ENCODE data around the gene RBM4. TPM values are rescaled to one million over a fixed set of nuclear protein-coding genes. Genes with fewer than 3 reads are reported as not detected.
"Not testable (repeated sequence)": the region's sequence is repeated elsewhere in the genome, so short reads cannot be mapped to it uniquely, and the experiment has no call there.

The RBM4 gene
- polyA plus RNA-seq, 3 donors from 2014 or later: 251 to 308 (median 255) TPM

DNA sequence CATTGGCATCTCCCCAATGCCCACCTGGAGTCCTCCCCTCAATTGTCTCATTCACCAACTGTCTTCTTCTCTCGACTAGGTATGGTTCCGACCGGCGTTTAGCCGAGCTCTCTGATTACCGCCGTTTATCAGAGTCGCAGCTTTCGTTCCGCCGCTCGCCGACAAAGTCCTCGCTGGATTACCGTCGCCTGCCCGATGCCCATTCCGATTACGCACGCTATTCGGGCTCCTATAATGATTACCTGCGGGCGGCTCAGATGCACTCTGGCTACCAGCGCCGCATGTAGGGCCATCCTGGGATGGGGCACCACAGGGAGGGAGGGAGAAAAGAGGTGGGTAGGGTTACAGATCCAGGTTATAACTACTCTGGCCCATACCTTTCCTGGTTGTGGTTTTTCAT, 12.1 kb upstream of the RBM4 start:
- peak overlapping the region in 1 of 6 donors; percentile 71 for H3K27ac Mint-ChIP-seq
- H3K4me3 Mint-ChIP-seq: no peak overlapping the region
- H3K36me3 Mint-ChIP-seq: peaks cover 4 to 39% (median 7%) of the 10 kb centered on the region in 3 donors

DNA sequence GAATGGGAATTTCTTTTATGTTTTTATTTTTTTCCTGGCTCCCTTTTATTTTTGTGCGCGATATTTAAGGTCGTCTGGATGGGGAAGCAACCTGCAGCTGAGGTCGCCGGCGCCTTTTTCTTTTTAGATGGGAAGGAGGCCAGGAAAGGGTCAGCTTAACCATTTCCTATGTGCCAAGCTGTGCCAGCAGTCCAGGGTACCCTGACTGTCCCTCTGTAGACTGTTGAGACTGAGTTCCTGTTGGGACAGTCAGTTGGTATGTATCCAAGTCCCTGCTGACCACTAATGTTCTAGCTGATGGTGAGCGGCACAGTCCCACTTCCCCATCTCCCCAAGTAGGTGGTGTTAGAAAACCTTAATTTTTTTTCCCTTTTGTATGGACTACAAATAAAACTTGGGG, 11.6 kb upstream of the RBM4 start:
- Mint-ChIP-seq H3K4me3 (no peak overlapping the region), H3K36me3 (peaks cover 4 to 39% (median 7%) of the 10 kb centered on the region in 3 donors), H3K4me1 (peaks cover 54 to 61% of the 10 kb centered on the region in 2 donors), H3K27me3 (ENCODE audit: low read depth in 3 of 3) (peaks cover 7 to 23% (median 10%) of the 10 kb centered on the region in 3 donors), H3K9me3 (no peaks in the 10 kb centered on the region), H3K27ac (no peak overlapping the region)
- DNase-seq: no peak

More for the DNA sequence above, 12.1 kb upstream of the RBM4 start:
- H3K9me3 Mint-ChIP-seq: no peaks in the 10 kb centered on the region
- H3K4me1 Mint-ChIP-seq: peaks cover 58 to 63% of the 10 kb centered on the region in 2 donors
- no peak for DNase-seq
- H3K27me3 Mint-ChIP-seq (ENCODE audit: low read depth in 3 of 3): peaks cover 7 to 24% (median 10%) of the 10 kb centered on the region in 3 donors

DNA sequence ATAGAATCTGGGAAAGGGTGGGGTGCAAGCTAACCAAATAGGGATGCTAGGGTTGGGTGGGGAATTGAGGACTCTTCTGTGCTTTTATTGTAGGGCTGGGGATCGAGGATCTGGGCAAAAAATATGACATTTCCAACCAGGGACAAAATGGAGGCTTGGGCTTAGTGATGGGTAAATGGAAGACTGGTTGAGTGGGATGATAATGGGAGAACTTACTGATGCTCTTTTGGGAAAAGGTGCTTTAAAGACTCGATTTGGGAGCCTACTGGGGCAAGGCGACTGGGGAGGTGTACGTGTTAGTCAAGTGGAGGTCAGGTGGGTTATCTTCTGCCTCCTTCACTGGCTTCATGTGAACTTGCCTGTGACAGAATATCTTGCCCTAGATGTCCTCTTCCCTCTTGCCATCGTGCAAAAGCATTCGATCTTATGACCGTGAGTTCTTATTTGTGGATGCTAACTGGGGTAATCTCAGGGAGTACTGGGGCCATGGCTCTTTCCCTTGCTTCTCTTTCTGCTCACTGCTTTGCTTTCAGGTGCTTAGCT, 10.4 kb upstream of the RBM4 start:
- Mint-ChIP-seq H3K27me3 (ENCODE audit: low read depth in 3 of 3) (peaks cover 7 to 23% (median 12%) of the 10 kb centered on the region in 3 donors), H3K9me3 (no peaks in the 10 kb centered on the region), H3K27ac (peak overlapping the region; percentile 11 to 46 (median 30)), H3K4me1 (peaks cover 46 to 54% of the 10 kb centered on the region in 2 donors), H3K4me3 (no peak overlapping the region), H3K36me3 (peaks cover 4 to 39% (median 7%) of the 10 kb centered on the region in 3 donors)
- no peak for DNase-seq

DNA sequence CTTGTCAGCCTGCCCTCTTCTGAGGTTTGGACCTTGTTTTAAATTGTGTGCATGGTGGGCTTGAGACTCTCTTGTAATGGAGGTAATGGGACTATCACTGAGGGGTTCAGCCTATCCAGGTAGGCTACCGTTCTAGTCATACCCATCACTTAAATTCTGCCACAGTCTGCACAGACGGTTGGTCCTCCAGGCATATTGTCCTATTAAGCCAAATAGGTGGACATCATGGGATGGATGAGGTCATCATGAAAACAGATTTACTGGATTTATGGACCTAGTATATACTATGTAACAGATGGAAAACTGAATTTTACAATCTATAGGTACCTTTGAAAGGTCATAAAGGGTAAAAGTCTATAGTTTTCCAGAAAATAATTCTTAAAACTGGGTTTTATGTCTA, 9.1 kb upstream of the RBM4 start:
- no peak for DNase-seq
- Mint-ChIP-seq H3K36me3 (peaks cover 4 to 33% (median 4%) of the 10 kb centered on the region in 3 donors), H3K27me3 (ENCODE audit: low read depth in 3 of 3) (peaks cover 7 to 15% (median 12%) of the 10 kb centered on the region in 3 donors), H3K4me1 (peaks cover 37 to 45% of the 10 kb centered on the region in 2 donors), H3K4me3 (no peak overlapping the region), H3K9me3 (no peaks in the 10 kb centered on the region), H3K27ac (peak overlapping the region in 1 of 6 donors; percentile 37)

DNA sequence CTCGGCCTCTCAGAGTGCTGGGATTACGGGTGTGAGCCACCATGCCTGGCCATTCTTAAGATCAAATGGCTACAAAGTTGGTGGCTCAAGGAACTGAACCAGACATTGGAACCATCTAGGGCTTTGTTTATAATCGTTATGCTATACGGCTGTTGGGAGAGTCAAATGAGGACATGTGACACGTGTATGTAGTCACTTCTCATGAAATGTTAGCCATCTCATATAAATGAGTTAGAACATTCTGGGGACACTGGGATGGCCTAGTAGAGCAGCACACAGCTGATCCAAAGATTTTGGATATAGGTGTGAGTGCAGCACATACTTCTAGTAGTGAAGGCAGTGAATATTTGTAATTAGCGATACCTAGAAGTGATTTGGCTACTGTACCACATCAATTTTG, 6.6 kb upstream of the RBM4 start:
- peaks cover 0 to 23% (median 4%) of the 10 kb centered on the region in 3 donors for H3K36me3 Mint-ChIP-seq
- H3K4me1 Mint-ChIP-seq: peaks cover 38 to 59% of the 10 kb centered on the region in 2 donors
- H3K27me3 Mint-ChIP-seq (ENCODE audit: low read depth in 3 of 3): peaks cover 6 to 14% (median 10%) of the 10 kb centered on the region in 3 donors
- no peak for DNase-seq
- no peak overlapping the region for H3K4me3 Mint-ChIP-seq
- H3K9me3 Mint-ChIP-seq: no peaks in the 10 kb centered on the region
- H3K27ac Mint-ChIP-seq: peak overlapping the region in 4 of 6 donors; percentile 6 to 53 (median 21)

DNA sequence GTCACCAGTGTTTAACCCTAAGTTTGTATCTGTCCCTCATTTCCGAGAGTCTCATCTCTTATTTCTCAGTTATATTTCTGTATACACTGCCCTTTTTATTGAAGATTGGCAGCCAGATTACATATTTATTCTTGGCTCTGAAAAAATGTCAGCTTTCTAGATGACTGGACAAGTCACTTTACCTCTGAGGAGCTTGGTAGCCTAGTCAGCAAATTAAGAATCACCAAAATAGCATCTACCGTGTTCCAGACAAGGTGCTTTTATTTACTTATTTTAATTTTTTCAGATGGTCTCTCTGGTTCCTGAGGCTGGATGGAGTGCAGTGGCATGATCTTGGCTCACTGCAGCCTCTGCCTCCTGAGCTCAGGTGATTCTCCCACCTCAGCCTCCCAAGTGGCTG, 5.6 kb upstream of the RBM4 start:
- Mint-ChIP-seq H3K27me3 (ENCODE audit: low read depth in 3 of 3) (peaks cover 10 to 15% (median 14%) of the 10 kb centered on the region in 3 donors), H3K9me3 (no peaks in the 10 kb centered on the region), H3K4me1 (peaks cover 39 to 59% of the 10 kb centered on the region in 2 donors), H3K4me3 (no peak overlapping the region), H3K27ac (no peak overlapping the region), H3K36me3 (peaks cover 0 to 15% (median 2%) of the 10 kb centered on the region in 3 donors)
- DNase-seq: no peak

DNA sequence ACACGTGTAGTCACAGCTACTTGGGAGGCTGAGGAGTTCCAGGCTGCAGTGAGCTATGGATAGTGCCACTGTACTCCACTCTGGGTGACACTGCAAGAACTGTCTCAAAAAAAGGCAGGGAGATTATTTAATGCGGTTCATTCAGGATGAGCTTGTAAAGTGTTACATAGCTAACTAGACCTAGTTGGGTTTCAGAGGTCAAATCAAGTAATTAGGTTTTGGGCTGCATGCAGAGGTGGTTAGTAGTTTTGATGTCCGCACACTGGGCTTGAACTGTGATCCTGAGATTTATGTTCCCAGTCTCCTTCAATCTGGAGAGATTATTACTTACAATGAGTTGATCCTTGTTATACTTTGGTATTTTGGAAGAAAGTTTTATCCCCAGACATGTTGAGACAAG, 2.1 kb upstream of the RBM4 start:
- H3K4me1 Mint-ChIP-seq: peaks cover 51 to 63% of the 10 kb centered on the region in 2 donors
- DNase-seq: no peak
- H3K27ac Mint-ChIP-seq: peak overlapping the region; percentile 26 to 73 (median 58)
- peak overlapping the region in 2 of 5 donors; percentile 30 to 63 for H3K4me3 Mint-ChIP-seq
- H3K36me3 Mint-ChIP-seq: peaks cover 4 to 18% (median 16%) of the 10 kb centered on the region in 3 donors
- no peaks in the 10 kb centered on the region for H3K9me3 Mint-ChIP-seq
- peaks cover 14 to 30% (median 25%) of the 10 kb centered on the region in 3 donors for H3K27me3 Mint-ChIP-seq (ENCODE audit: low read depth in 3 of 3)

DNA sequence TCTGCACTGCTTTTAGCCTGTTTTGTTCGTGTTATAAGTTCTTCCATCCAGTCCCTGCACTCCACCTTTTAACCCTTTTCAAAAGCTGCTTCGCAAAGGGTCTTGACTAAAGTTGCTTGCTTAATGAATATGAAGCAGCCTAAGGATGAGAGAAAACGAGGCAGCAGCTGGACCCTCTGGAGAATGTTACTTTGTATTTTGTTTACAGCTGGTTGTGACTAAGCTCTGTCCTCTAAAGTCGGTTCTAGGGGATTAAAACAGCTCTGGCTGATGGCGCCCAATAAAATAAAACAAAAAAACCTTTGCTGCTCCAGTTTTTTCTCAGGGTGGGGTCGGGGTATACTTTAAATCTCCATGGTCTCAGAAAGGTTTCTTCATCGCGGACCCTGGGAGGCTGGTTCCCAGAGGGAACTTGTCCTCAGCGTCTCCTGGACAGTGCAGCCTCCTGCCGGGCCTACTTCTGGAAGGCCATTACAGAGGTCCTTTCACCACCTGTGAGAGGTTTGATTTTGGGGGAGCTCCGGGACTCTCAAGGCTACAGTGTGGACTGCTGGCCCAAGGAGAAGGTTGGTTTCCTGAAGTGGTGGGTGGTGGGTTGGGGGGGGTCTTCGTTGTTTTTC, 836 bp upstream of the RBM4 start:
- Mint-ChIP-seq H3K4me3 (peak overlapping the region; percentile 97 to 99 (median 98)), H3K27me3 (ENCODE audit: low read depth in 3 of 3) (peaks cover 12 to 30% (median 23%) of the 10 kb centered on the region in 3 donors), H3K9me3 (no peaks in the 10 kb centered on the region), H3K27ac (peak overlapping the region; percentile 92 to 98 (median 96)), H3K36me3 (peaks cover 4 to 27% (median 19%) of the 10 kb centered on the region in 3 donors), H3K4me1 (peaks cover 58 to 66% of the 10 kb centered on the region in 2 donors)
- DNase-seq: no peak

DNA sequence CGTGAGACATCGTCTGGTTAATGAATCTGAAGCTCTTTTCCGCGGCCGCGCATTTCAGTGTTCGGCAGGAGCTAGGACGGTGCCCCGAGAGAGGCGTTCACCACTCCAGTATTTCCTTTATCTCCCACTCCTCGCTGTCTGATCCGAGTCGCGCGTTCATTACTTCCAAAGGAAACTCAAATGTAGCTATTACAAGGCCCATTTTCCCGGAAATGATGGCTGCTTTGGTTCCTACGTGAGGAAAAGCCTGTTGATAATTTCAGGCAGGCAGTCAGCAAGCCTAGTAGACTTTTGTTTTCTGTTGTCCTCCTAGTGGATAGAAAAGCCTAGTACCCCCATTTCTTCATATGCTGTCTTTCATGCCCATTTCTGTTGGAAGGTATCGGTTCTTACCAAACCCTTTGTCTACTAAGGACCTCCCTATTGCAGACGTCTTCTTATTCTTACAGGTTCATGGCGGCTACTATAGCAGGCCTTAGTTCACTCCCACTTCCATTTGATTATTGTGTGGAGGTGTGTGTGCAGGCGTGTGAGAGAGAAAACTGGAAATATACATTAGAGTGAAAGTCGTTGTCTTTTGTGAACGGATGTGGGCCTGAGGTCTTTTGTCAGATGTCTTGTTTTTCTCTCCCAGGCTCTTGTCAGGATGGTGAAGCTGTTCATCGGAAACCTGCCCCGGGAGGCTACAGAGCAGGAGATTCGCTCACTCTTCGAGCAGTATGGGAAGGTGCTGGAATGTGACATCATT, 737 bp downstream of the RBM4 start:
- Mint-ChIP-seq H3K4me1 (peaks cover 74 to 81% of the 10 kb centered on the region in 2 donors), H3K27ac (peak overlapping the region; percentile 95 to 98 (median 96)), H3K27me3 (ENCODE audit: low read depth in 3 of 3) (peaks cover 15 to 30% (median 23%) of the 10 kb centered on the region in 3 donors), H3K4me3 (peak overlapping the region; percentile 97 to 99 (median 98)), H3K9me3 (no peaks in the 10 kb centered on the region), H3K36me3 (peaks cover 13 to 39% (median 29%) of the 10 kb centered on the region in 3 donors)
- peak; percentile 47 to 51 (median 48) for DNase-seq

DNA sequence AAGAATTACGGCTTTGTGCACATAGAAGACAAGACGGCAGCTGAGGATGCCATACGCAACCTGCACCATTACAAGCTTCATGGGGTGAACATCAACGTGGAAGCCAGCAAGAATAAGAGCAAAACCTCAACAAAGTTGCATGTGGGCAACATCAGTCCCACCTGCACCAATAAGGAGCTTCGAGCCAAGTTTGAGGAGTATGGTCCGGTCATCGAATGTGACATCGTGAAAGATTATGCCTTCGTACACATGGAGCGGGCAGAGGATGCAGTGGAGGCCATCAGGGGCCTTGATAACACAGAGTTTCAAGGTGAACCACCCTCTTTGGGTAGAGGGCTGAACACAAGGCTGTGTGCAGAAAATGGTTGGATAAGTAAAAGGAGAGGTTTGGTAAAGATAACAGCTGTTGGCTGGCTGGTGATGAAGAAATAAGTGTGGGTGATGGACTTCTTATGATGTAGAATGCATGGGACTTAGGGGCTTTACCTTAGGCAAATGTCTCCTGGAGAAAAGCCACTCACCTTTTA, 1.4 kb downstream of the RBM4 start:
- H3K4me1 Mint-ChIP-seq: peaks cover 76 to 81% of the 10 kb centered on the region in 2 donors
- peaks cover 13 to 43% (median 34%) of the 10 kb centered on the region in 3 donors for H3K36me3 Mint-ChIP-seq
- H3K27me3 Mint-ChIP-seq (ENCODE audit: low read depth in 3 of 3): peaks cover 15 to 28% (median 23%) of the 10 kb centered on the region in 3 donors
- not testable (repeated sequence) for H3K9me3 Mint-ChIP-seq, DNase-seq
- H3K27ac Mint-ChIP-seq: peak overlapping the region; percentile 95 to 98 (median 96)
- H3K4me3 Mint-ChIP-seq: peak overlapping the region; percentile 97 to 99 (median 98)

DNA sequence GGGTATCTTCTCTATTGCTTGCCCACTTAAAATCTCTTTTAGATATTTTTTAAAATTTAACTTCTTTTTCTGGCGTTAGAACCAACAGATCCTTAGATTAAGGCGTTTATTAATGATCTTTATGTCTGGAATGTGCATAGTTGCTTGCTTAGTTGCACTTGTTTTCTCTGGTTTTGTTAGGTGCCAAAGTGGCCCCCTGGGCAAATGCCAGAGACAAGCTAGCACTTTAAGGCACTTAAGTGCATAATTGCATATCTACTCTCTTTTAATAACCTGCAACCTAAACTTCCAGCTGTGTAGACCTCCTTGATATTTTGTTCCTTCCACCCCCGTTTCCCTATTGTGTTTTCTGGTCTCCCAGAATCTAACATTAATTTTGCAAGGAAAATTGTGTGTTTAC, 3.3 kb downstream of the RBM4 start:
- H3K27ac Mint-ChIP-seq: peak overlapping the region in 5 of 6 donors; percentile 38 to 83 (median 48)
- H3K36me3 Mint-ChIP-seq: peaks cover 17 to 58% (median 52%) of the 10 kb centered on the region in 3 donors
- no peak for DNase-seq
- H3K9me3 Mint-ChIP-seq: no peaks in the 10 kb centered on the region
- H3K4me3 Mint-ChIP-seq: peak overlapping the region; percentile 44 to 98 (median 66)
- H3K4me1 Mint-ChIP-seq: peaks cover 89 to 93% of the 10 kb centered on the region in 2 donors
- peaks cover 15 to 27% (median 21%) of the 10 kb centered on the region in 3 donors for H3K27me3 Mint-ChIP-seq (ENCODE audit: low read depth in 3 of 3)

DNA sequence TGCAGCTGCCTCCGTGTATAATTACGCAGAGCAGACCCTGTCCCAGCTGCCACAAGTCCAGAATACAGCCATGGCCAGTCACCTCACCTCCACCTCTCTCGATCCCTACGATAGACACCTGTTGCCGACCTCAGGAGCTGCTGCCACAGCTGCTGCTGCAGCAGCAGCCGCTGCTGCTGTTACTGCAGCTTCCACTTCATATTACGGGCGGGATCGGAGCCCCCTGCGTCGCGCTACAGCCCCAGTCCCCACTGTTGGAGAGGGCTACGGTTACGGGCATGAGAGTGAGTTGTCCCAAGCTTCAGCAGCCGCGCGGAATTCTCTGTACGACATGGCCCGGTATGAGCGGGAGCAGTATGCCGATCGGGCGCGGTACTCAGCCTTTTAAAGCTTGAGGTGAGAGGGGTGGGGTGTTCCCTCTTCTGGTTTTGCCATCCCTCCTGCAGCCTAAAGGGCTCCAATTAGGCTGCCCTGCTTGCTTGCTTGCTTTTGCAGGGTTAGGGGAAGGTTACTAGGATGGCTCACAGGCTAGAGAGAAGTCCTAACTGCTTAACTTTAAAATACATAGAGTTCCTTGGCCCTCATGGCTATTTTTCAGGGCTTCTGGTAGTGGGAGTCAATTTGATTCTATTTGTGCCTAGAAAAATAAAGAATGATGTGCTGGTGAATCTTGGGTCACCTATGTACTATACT, 5.4 kb downstream of the RBM4 start:
- Mint-ChIP-seq H3K4me3 (peak overlapping the region in 3 of 5 donors; percentile 32 to 98 (median 38)), H3K9me3 (no peaks in the 10 kb centered on the region), H3K27me3 (ENCODE audit: low read depth in 3 of 3) (peaks cover 7 to 10% (median 8%) of the 10 kb centered on the region in 3 donors), H3K27ac (peak overlapping the region in 1 of 6 donors; percentile 42), H3K36me3 (peaks cover 22 to 66% (median 65%) of the 10 kb centered on the region in 3 donors), H3K4me1 (peaks cover 85 to 95% of the 10 kb centered on the region in 2 donors)
- DNase-seq: no peak

DNA sequence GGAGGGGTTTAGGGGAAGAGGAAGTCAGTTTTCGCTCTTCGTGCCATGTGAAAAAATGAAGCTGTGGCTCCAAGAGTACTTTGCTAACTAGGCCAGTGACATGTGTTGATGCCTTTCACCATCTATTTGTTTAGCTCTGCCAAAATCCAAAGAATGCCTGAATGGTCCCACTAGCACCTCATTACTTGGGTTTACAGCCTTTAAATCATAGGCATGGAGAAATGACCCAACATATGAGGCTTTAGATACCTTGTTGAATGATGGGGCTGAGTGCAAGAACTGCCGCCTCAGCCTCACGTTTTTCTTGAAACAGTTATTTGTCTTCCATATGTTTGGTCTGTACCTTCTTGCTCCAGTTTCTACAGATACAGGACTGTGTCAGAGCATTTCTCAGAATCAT, 8.3 kb downstream of the RBM4 start:
- no peak for DNase-seq
- Mint-ChIP-seq H3K9me3 (no peaks in the 10 kb centered on the region), H3K27ac (peak overlapping the region in 3 of 6 donors; percentile 18 to 58 (median 57)), H3K4me3 (peak overlapping the region in 1 of 5 donors; percentile 1), H3K27me3 (ENCODE audit: low read depth in 3 of 3) (peaks cover 0 to 5% (median 4%) of the 10 kb centered on the region in 3 donors), H3K4me1 (peaks cover 68 to 81% of the 10 kb centered on the region in 2 donors), H3K36me3 (peaks cover 18 to 49% (median 46%) of the 10 kb centered on the region in 3 donors)

Data from immature natural killer cell (primary cell).